Neural cell (in vitro differentiated cells): Measurements from ENCODE around the gene ECE1.

Experiments used
- EP300 ChIP-seq: fragments of 450-650 bp; conservative IDR thresholded peaks from 2 replicates; pipeline ENCODE4 v1.6.1; 2014; ENCODE audit warnings: antibody characterized with exemption, mild to moderate bottlenecking, moderate library complexity; ENCODE audit not compliant: poor library complexity, severe bottlenecking
- EZH2 ChIP-seq: fragments of 200-600, 300-800 bp; shearing (Covaris generic), sonication (generic); IDR thresholded peaks from 2 replicates; pipeline ENCODE4 v1.6.1; 2014; ENCODE audit warnings: antibody characterized with exemption, low read length, borderline replicate concordance, mild to moderate bottlenecking; ENCODE audit not compliant: insufficient read depth, poor library complexity, severe bottlenecking
- POLR2AphosphoS5 ChIP-seq: IDR thresholded peaks from 2 replicates; pipeline ENCODE4 v1.6.1; 2012
- RAD21 ChIP-seq: fragments of 450-650 bp; conservative IDR thresholded peaks from 2 replicates; pipeline ENCODE4 v1.6.1; 2014; ENCODE audit warnings: antibody characterized with exemption, mild to moderate bottlenecking, moderate library complexity
- SMC3 ChIP-seq: fragments of 450-650 bp; conservative IDR thresholded peaks from 2 replicates; pipeline ENCODE4 v1.6.1; 2014; ENCODE audit warnings: antibody characterized with exemption, mild to moderate bottlenecking, moderate library complexity; ENCODE audit not compliant: poor library complexity
- TAF1 ChIP-seq: IDR thresholded peaks from 2 replicates; pipeline ENCODE4 v1.6.1; 2012; ENCODE audit warnings: low read depth
- TF ChIP-seq, protein P1 (sequence below): fragments of 450-650 bp; IDR thresholded peaks from 2 replicates; pipeline ENCODE4 v1.5.1; 2014; ENCODE audit warnings: antibody characterized with exemption, mild to moderate bottlenecking, moderate library complexity; ENCODE audit not compliant: poor library complexity, severe bottlenecking
- TF ChIP-seq, protein P2 (sequence below): IDR thresholded peaks from 2 replicates; pipeline ENCODE4 v1.6.1; 2012; ENCODE audit warnings: borderline replicate concordance

DNA sequence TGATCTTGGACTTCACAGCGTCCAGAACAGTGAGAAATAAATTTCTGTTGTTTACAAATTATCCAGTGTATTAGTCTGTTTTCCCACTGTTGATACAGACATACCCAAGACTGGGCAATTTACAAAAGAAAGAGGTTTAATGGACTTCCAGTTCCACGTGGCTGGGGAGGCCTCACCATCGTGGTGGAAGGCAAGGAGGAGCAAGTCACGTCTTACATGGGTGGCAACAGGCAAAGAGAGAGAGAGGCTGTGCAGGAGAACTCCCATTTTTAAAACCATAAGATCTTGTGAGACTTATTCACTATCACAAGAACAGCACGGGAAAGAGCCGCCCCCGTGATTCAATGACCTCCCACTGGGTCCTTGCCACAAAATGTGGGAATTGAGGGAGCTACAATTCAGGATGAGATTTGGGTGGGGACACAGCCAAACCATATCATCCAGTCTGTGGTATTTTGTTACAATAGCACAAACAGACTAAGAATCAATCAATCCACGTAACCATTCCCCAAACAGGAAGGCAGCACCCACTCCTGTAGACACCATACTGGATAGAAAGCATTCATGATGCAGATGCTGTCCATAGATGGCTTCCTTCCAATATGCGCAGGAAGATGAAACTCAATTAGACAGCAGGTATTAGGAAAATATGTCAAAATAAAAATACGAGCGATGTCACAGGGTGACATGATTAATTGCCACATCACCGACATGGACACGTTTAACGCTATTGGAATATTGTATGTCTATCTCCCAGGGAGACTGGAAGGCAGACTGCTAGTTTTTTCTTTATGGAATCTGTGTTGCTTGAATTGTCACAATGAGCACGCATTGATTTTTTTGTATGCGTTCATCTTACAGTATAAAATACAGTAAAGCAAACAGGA, 22.8 kb downstream of the ECE1 start:
- TF ChIP-seq EZH2 (no peak), POLR2AphosphoS5 (peak; percentile 55), SMC3 (no peak), EP300 (peak; percentile 64), RAD21 (no peak), TAF1 (no peak)
- TF ChIP-seq, protein P1, sequence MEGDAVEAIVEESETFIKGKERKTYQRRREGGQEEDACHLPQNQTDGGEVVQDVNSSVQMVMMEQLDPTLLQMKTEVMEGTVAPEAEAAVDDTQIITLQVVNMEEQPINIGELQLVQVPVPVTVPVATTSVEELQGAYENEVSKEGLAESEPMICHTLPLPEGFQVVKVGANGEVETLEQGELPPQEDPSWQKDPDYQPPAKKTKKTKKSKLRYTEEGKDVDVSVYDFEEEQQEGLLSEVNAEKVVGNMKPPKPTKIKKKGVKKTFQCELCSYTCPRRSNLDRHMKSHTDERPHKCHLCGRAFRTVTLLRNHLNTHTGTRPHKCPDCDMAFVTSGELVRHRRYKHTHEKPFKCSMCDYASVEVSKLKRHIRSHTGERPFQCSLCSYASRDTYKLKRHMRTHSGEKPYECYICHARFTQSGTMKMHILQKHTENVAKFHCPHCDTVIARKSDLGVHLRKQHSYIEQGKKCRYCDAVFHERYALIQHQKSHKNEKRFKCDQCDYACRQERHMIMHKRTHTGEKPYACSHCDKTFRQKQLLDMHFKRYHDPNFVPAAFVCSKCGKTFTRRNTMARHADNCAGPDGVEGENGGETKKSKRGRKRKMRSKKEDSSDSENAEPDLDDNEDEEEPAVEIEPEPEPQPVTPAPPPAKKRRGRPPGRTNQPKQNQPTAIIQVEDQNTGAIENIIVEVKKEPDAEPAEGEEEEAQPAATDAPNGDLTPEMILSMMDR = no peak
- TF ChIP-seq, protein P2, sequence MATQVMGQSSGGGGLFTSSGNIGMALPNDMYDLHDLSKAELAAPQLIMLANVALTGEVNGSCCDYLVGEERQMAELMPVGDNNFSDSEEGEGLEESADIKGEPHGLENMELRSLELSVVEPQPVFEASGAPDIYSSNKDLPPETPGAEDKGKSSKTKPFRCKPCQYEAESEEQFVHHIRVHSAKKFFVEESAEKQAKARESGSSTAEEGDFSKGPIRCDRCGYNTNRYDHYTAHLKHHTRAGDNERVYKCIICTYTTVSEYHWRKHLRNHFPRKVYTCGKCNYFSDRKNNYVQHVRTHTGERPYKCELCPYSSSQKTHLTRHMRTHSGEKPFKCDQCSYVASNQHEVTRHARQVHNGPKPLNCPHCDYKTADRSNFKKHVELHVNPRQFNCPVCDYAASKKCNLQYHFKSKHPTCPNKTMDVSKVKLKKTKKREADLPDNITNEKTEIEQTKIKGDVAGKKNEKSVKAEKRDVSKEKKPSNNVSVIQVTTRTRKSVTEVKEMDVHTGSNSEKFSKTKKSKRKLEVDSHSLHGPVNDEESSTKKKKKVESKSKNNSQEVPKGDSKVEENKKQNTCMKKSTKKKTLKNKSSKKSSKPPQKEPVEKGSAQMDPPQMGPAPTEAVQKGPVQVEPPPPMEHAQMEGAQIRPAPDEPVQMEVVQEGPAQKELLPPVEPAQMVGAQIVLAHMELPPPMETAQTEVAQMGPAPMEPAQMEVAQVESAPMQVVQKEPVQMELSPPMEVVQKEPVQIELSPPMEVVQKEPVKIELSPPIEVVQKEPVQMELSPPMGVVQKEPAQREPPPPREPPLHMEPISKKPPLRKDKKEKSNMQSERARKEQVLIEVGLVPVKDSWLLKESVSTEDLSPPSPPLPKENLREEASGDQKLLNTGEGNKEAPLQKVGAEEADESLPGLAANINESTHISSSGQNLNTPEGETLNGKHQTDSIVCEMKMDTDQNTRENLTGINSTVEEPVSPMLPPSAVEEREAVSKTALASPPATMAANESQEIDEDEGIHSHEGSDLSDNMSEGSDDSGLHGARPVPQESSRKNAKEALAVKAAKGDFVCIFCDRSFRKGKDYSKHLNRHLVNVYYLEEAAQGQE = no peak
